CD4-positive, alpha-beta T cell treated with Interleukin-15 for 4 hours (primary cell): ENCODE results near the gene DPM3.

Experiments
- DNase-seq: peaks from one replicate; pipeline ENCODE4 v3.0.0-alpha.2; 2020; ENCODE audit warnings: low spot score

The DPM3 gene

GRCh38 chr1:155093911-155094621, 46.3 kb downstream of the DPM3 start:
- DNase-seq = no peak

DNA sequence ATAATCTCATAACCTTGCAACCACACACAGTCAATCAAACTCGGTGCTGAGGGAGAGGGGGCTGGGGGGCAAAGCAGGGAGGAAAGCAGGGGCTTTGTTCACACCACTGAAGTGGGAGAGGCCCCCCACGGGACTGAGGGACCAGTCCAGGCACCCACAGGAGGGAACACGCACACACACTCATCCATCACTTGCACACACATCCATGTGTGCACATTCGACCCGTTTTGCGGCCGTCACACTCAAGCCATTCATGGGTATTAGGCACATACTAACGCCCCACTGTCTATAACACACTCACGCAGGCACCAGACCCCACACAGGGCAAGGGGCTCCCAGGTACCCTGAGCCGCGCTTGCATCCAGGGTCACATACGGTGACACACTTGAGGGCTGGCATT, 47.7 kb downstream of the DPM3 start:
- no peak for DNase-seq

DNA sequence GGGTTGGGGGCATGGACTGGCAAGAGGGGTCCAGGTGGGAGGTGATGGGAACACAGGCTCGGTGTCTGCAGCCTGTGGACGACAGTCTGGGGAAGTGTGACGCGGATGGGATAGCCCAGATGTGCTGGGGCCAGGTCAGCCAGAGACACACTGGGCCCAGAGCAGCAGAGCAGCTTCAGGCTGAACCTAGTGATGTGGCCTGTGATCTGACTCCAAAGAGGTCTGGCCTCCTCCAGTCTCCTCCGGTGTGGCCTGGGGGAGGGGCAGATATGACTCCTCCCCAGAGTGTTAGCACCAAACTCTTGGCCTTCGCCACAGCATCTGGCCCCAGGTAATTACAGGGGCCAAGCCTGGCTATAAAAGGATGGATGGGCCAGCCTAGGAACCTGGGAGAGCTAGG, 48.2 kb downstream of the DPM3 start:
- no peak for DNase-seq

GRCh38 chr1:155091071-155092051, 49.0 kb downstream of the DPM3 start:
- peak; percentile 82 for DNase-seq
